Omental fat pad (tissue), 4 donors: ENCODE measurements around the gene CTSO. TPM values are rescaled to one million over a fixed set of nuclear protein-coding genes. Genes with fewer than 3 reads are reported as not detected.
A peak's percentile ranks its signal among the peaks of the same experiment; 100 is the strongest.
"Not testable (repeated sequence)": the region's sequence is repeated elsewhere in the genome, so short reads cannot be mapped to it uniquely, and the experiment has no call there.

Experiments
- ATAC-seq: fragments of 150-250 bp; one replicate; pipeline ENCODE4 v1.9.1; 2016; ENCODE audit warnings: mild to moderate bottlenecking, moderate library complexity; ENCODE audit not compliant: low FRiP score
- DNase-seq: peaks from one replicate; pipeline ENCODE4 v3.0.0-alpha.2; 2019; ENCODE audit warnings: low spot score
- total RNA-seq, 4 donors: library from RNA; depleted of rRNA; stranded (reverse); fragments of >200 nt; gene quantifications; one replicate each; pipeline ENCODE4 v1.1.0, GENCODE V29; 2016
- TF ChIP-seq, protein P1 (sequence below), 3 donors: fragments of 450-650 bp; IDR thresholded peaks; one replicate each; pipeline ENCODE4 v1.5.1; 2016 to 2017; ENCODE audit warnings: antibody characterized with exemption in 3 of 3, mild to moderate bottlenecking in 3 of 3, moderate library complexity in 2 of 3

CTSO gene
- total RNA-seq, 4 donors from 2014 or later, result 15.3 to 47.1 (median 20.9) TPM

DNA sequence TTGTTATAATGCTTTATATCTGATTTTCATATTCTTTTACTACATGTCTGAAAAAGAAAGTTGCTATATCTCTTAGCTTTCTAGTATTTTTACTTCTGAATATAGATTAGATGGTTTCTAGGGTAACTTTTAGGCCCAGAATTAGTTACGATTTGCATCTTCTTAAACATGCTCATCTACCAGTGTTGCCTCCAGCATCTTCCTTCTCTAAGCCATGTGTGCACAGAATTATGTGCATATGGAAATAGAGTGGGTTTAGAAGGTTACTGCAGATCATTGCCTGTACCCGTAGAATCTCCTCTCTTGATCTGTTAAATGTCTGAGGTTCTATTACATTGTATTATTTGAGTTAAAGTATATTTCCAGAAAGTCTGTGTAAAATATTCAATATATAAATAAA is 52.7 kb downstream of the CTSO start:
- ATAC-seq (no peak), DNase-seq (no peak)
- TF ChIP-seq, protein P1, sequence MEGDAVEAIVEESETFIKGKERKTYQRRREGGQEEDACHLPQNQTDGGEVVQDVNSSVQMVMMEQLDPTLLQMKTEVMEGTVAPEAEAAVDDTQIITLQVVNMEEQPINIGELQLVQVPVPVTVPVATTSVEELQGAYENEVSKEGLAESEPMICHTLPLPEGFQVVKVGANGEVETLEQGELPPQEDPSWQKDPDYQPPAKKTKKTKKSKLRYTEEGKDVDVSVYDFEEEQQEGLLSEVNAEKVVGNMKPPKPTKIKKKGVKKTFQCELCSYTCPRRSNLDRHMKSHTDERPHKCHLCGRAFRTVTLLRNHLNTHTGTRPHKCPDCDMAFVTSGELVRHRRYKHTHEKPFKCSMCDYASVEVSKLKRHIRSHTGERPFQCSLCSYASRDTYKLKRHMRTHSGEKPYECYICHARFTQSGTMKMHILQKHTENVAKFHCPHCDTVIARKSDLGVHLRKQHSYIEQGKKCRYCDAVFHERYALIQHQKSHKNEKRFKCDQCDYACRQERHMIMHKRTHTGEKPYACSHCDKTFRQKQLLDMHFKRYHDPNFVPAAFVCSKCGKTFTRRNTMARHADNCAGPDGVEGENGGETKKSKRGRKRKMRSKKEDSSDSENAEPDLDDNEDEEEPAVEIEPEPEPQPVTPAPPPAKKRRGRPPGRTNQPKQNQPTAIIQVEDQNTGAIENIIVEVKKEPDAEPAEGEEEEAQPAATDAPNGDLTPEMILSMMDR (IDR thresholded peaks at IDR 0.05), result no peak

DNA sequence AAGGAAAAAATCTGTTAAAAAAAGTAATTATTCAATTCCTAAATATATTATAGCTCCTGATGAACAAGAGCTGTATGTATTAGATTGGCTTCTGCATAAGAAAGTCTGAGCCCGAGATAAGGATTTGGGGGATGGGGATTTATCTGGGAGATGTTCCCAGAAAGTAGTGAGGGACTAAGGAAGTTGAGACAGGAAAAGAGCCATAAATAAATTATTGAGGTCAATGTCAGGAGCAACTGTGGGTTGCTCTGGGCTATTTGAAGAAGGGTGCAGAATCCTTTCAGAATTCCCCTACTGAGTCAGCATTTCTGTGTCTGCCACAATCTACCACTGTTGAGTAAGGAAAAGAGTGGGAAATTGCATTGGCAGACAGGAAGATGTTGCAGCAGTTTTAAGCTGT is 53.3 kb downstream of the CTSO start:
- DNase-seq, result no peak
- ATAC-seq, result peak; percentile 48
- TF ChIP-seq, protein P1 (IDR thresholded peaks at IDR 0.05), result no peak

DNA sequence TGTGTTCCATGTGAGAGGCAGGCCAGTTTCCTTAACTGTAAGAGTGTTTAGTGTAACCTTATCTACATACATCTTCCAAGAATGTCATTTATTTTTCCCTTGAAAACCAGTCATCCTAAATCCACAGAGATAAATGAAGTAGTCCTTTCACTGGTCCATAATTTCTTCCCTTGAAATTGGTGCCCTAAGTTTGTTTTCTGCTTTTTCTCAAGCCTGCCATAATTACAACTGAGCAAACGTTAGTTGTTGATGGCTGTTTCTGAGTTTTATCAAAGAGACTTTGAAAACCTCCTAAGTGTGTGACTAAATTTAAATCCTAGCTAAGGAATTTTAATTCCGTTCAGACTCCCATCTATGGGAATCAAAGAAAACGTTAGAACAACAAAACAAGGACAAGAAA is 53.8 kb downstream of the CTSO start:
- ATAC-seq (no peak), DNase-seq (no peak)
- TF ChIP-seq, protein P1 (IDR thresholded peaks at IDR 0.05), result no peak

DNA sequence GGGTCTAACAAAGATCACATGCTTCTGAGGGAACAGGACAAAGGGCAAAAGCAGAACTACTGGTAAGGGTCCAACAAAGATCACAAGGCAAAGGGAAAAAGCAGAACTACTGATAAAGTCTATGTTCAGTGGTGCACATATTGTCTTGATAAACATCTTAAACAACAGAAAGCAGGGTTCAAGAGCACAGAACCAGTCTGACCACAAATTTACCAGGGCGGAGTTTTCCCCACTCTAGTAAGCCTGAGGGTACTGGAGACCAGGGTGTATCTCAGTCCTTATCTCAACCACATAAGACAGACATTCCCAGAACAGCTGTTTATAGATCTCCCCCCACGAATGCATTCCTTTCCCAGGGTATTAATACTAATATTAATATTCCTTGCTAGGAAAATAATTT is 55.3 kb downstream of the CTSO start:
- not testable (repeated sequence) for DNase-seq, ATAC-seq

DNA sequence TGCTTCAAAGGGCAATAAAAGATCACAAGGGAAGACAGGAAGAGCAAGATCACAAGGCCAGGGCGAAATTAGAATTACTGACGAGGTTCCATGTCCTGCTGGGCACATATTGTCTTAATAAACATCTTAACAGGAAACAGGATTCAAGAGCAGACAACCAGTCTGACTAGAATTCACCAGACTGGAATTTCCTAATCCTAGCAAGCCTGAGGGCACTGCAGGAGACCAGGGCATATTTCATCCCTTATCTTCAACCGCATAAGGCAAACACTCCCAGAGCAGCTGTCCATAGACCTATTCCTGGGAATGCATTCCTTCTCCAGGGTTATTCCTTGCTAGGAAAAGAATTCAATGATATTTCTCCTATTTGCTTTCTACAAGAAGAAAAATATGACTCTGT is 62.6 kb downstream of the CTSO start:
- TF ChIP-seq, protein P1 (IDR thresholded peaks at IDR 0.05), result no peak
- DNase-seq (no peak), ATAC-seq (no peak)

DNA sequence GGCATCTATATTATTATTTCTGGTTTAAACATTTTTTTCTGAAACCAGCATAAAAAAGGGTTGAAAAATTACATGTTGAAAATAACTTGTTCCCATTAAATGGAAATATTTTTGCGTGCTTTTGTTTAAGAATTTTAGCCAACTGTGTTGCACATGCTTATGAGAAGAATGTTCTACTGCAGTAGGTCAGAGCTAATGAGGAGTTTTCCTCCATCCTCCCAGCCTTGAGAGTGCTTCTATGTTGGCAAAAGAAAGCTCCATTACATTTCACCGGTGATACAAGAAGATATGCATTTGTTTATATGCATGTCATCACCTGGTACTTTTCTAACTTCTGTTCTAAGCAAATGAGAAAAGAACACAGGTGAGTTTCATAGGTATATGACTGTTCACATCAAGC is 63.7 kb downstream of the CTSO start:
- DNase-seq (no peak), ATAC-seq (no peak)
- TF ChIP-seq, protein P1 (IDR thresholded peaks at IDR 0.05), result no peak

DNA sequence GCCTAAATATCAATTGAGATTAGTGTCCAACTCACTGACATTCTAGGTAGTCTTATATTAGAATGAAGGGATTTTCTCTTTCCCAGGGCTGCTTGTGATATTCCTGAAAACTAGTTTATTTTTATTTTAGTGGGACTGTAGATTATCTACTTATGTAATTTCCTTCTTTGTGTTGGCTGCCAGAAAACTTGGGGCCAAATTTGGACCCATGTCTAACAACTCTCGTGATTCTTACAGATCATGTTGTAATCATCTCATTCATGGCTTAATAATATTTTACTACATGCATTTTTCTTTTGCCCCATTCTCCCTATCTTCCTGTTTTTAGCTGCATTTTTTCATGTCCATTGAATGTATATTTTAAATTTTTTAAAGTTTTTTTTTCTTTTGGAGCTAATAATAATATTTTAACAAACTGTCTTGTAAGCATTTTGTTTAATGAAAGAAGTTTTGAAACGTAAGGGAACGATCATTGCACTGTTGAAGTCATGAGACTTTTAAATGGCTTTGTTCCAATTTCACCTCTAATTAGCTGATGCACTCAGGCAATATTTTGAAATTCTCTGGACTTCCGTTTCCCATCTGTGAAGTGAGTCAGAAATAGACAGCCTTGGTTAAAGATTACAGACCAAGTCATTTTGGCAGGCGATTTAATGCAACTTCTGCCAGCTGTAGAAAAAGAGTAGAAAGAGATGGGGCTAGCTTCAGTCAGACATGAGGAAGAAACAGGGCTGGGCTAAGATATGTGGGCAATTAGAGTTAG is 64.5 kb downstream of the CTSO start:
- TF ChIP-seq, protein P1 (IDR thresholded peaks at IDR 0.05), result no peak
- DNase-seq (no peak), ATAC-seq (peak; percentile 93)
